Mesothelial cell of epicardium (in vitro differentiated cells): ENCODE results near the gene MAEL. TPM values are rescaled to one million over a fixed set of nuclear protein-coding genes. Genes with fewer than 3 reads are reported as not detected.

Experiments
- DNase-seq, 2 experiments: peaks; one replicate each; pipeline ENCODE4 v3.0.0; 2021; ENCODE audit warnings: low spot score in 2 of 2; ENCODE audit not compliant: unreplicated experiment in 2 of 2
- H3K27ac Mint-ChIP-seq: 2 replicates; pipeline ENCODE4 v1.8.0; 2021; ENCODE audit warnings: mixed read lengths
- H3K27me3 Mint-ChIP-seq: 2 replicates; pipeline ENCODE4 v1.8.0; 2021; ENCODE audit warnings: low read depth, mixed read lengths
- H3K36me3 Mint-ChIP-seq: 2 replicates; pipeline ENCODE4 v1.8.0; 2021; ENCODE audit warnings: mixed read lengths
- H3K4me1 Mint-ChIP-seq: 2 replicates; pipeline ENCODE4 v1.8.0; 2021; ENCODE audit warnings: mixed read lengths
- H3K4me3 Mint-ChIP-seq: 2 replicates; pipeline ENCODE4 v1.8.0; 2021; ENCODE audit warnings: mild to moderate bottlenecking, moderate library complexity, mixed read lengths
- H3K9me3 Mint-ChIP-seq: 2 replicates; pipeline ENCODE4 v1.8.0; 2021; ENCODE audit warnings: mixed read lengths
- CTCF ChIP-seq: fragments of 200-600 bp; sonication (generic); IDR thresholded peaks from one replicate; pipeline ENCODE4 v1.5.0; 2021; ENCODE audit warnings: antibody characterized with exemption; ENCODE audit not compliant: unreplicated experiment
- total RNA-seq: library from RNA; stranded (reverse); gene quantifications from 3 replicates; pipeline ENCODE4 v1.2.1, GENCODE V29; 2021

MAEL gene
- total RNA-seq, 1 donor from 2014 or later, result not detected

DNA sequence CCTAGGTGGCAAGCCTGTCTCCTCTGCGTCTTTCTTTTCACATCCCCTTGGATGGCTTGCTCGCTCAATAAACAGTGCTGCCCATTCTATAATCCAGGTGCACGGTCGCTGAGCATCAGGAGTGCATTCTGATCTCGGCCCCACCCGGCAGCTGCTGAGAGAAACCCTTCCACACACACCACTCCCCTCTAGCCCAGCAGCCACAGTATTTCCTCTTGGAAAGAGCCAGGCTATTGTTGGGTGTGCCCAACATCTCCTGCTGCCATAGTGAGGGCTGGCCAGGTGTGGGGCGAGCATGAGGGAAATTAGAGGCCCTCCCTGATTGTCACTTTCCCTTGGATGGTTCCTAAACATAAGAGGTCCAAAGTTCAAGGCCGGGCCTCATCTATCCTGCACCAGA lies 76.4 kb downstream of the MAEL start:
- no peaks in the 10 kb centered on the region for H3K9me3 Mint-ChIP-seq
- no peak for DNase-seq
- H3K27ac Mint-ChIP-seq, result no peak overlapping the region
- H3K4me1 Mint-ChIP-seq, result peaks cover 3% of the 10 kb centered on the region
- no peak for TF ChIP-seq CTCF
- peaks cover 2% of the 10 kb centered on the region for H3K27me3 Mint-ChIP-seq
- no peak overlapping the region for H3K4me3 Mint-ChIP-seq
- no peaks in the 10 kb centered on the region for H3K36me3 Mint-ChIP-seq

- Mint-ChIP-seq H3K27ac (no peak overlapping the region), H3K36me3 (no peaks in the 10 kb centered on the region), H3K9me3 (no peaks in the 10 kb centered on the region), H3K4me1 (peaks cover 3% of the 10 kb centered on the region), H3K27me3 (peaks cover 2% of the 10 kb centered on the region), H3K4me3 (peak overlapping the region; percentile 57)
- DNase-seq, result peak; percentile 74 to 94
- TF ChIP-seq CTCF, result peak; percentile 96
These were observed 77.4 kb downstream of the MAEL start for GRCh38 chr1:167066333-167067122.

- Mint-ChIP-seq H3K4me3 (no peak overlapping the region), H3K4me1 (peaks cover 3% of the 10 kb centered on the region), H3K9me3 (no peaks in the 10 kb centered on the region), H3K36me3 (no peaks in the 10 kb centered on the region), H3K27ac (no peak overlapping the region), H3K27me3 (peaks cover 2% of the 10 kb centered on the region)
- no peak for DNase-seq
- TF ChIP-seq CTCF, result no peak
These were observed 78.8 kb downstream of the MAEL start for GRCh38 chr1:167067904-167068303.

DNA sequence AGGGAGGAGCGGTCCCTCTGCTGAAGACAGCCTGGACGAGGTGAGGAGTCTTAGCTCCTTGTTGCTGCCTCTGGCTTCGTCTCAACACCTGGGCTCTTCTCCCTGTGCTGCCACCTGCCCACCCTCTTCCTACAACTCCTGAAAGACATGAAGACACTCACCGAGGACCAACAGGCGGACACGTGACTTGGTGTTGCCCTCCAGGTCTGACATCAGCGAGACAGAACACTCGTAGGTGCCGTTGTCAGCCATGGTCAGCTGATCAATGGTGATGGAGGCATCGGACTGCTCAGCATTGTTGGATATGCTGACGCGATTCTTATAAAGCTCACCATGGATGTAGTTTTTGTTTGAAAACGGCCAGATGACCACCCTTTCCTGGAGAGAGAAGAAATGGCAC lies 79.7 kb downstream of the MAEL start:
- H3K4me3 Mint-ChIP-seq, result no peak overlapping the region
- no peak for DNase-seq
- H3K9me3 Mint-ChIP-seq, result no peaks in the 10 kb centered on the region

DNA sequence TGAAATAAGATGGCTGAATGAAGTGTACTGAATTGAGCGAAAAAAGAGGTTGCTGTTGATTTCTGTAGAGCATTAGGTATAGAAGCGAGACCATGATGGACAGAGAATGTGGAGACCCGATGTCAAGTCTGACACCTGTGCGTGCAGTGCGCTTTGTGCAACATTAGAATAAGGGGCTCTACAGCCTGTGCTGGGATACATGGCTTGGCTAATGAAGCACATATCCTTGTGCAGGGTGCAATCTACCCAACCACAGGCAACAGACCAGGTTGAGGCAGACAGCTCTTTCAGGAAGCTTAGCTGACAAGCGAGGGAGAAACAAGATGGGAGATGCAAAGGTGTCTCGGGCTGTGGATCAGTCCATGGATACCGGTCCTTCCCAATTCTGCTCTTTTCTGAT lies 82.2 kb downstream of the MAEL start:
- DNase-seq, result no peak
- Mint-ChIP-seq H3K9me3 (no peaks in the 10 kb centered on the region), H3K4me1 (peaks cover 3% of the 10 kb centered on the region), H3K4me3 (no peak overlapping the region), H3K36me3 (no peaks in the 10 kb centered on the region), H3K27me3 (peaks cover 2% of the 10 kb centered on the region), H3K27ac (no peak overlapping the region)
- no peak for TF ChIP-seq CTCF

More for the DNA sequence above, 79.7 kb downstream of the MAEL start:
- Mint-ChIP-seq H3K4me1 (peaks cover 3% of the 10 kb centered on the region), H3K27me3 (peaks cover 2% of the 10 kb centered on the region), H3K36me3 (no peaks in the 10 kb centered on the region), H3K27ac (no peak overlapping the region)
- no peak for TF ChIP-seq CTCF

Other genes starting within 250 kb of the MAEL start
- gene POGK, start 149.8 kb upstream of the MAEL start, total RNA-seq, result 40.1 to 42.1 TPM (median 40.6 TPM) in 3 replicates
- gene TADA1, start 113.0 kb upstream of the MAEL start, total RNA-seq, result 15.6 to 18.7 TPM (median 17.4 TPM) in 3 replicates
- 1.1 to 1.5 TPM (median 1.1 TPM) in 3 replicates for gene ILDR2, start 13.7 kb upstream of the MAEL start, total RNA-seq
- gene GPA33, start 101.1 kb downstream of the MAEL start, total RNA-seq, result 1.2 to 1.9 TPM (median 1.6 TPM) in 3 replicates
- 0.16 to 0.18 TPM in 2 of 3 replicates, not detected in the other for gene STYXL2, start 104.8 kb downstream of the MAEL start, total RNA-seq
- 26.1 to 32.8 TPM (median 29.1 TPM) in 3 replicates for gene POU2F1, start 231.6 kb downstream of the MAEL start, total RNA-seq